Measurements from ENCODE around the gene SCUBE1. TPM values are rescaled to one million over a fixed set of nuclear protein-coding genes. Genes with fewer than 3 reads are reported as not detected.

Gene SCUBE1
- total RNA-seq, 4 donors from 2014 or later, result 0.28 to 3.7 (median 1.7) TPM

DNA sequence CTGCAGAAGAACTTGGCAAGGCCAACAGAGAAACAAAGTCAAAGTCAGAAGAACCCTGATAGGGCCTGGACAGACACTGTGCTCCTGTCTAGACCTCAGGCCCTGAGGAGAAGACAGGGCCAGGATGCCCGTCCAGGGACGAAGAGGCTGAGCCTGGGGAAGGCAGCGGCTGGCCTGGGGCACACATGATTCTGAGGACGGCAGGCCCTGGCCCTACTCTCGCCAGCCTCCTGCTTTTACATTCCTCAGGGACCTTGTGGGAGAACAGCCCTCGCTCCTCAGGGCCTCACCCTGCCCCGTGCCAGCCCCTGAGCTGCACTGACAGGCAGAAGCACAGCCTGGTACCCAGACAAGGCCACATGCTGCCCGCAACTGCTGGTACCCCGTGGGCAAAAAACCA, 112.6 kb downstream of the SCUBE1 start:
- ATAC-seq (ENCODE audit: low FRiP score), result no peak

DNA sequence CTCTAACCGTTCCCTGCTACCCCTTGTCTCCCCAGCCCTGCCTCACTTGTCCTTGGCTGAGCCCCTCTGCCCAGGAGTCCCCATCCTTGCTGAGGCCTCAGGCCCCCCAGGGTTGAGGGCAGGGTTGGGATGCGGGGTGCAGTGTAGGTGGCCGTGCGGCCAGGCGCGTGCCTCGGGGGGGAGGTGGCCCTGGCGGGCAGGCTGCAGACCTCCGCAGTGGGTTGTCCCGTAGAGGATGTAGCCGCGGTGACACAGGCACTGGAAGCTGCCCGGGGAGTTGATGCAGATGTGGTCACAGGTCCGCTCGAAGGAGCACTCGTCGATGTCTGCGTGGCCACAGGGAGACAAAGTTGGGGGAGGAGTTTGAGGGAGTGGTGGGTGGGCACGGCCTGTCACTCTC, 114.3 kb downstream of the SCUBE1 start:
- TF ChIP-seq, protein P1, sequence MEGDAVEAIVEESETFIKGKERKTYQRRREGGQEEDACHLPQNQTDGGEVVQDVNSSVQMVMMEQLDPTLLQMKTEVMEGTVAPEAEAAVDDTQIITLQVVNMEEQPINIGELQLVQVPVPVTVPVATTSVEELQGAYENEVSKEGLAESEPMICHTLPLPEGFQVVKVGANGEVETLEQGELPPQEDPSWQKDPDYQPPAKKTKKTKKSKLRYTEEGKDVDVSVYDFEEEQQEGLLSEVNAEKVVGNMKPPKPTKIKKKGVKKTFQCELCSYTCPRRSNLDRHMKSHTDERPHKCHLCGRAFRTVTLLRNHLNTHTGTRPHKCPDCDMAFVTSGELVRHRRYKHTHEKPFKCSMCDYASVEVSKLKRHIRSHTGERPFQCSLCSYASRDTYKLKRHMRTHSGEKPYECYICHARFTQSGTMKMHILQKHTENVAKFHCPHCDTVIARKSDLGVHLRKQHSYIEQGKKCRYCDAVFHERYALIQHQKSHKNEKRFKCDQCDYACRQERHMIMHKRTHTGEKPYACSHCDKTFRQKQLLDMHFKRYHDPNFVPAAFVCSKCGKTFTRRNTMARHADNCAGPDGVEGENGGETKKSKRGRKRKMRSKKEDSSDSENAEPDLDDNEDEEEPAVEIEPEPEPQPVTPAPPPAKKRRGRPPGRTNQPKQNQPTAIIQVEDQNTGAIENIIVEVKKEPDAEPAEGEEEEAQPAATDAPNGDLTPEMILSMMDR (IDR thresholded peaks at IDR 0.05), result no peak
- ATAC-seq (ENCODE audit: low FRiP score), result no peak
- no peak for DNase-seq (ENCODE audit: low spot score)

More for the DNA sequence above, 112.6 kb downstream of the SCUBE1 start:
- TF ChIP-seq, protein P1 (IDR thresholded peaks at IDR 0.05), result no peak
- DNase-seq (ENCODE audit: low spot score), result no peak

DNA sequence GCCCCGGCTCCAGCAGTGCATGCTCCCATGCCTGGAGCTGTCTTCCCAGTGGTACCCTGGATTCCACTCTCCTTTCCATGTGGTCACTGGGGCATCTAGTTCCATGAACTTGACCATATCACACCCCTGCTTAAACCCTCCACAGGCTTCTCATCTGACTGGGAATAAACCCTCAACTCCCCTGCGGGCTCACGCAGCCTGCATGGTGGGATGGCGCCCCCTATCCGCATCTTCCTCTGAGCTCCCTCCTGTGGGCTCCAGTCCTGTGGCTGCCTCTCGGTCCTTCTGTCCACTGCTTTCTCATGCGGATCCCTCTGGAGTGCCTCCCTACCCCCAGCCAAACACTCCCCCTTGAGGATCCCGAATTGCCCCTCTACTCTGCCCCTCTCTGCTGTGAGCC, 114.8 kb downstream of the SCUBE1 start:
- TF ChIP-seq, protein P1 (IDR thresholded peaks at IDR 0.05), result no peak
- ATAC-seq (ENCODE audit: low FRiP score), result no peak

DNA sequence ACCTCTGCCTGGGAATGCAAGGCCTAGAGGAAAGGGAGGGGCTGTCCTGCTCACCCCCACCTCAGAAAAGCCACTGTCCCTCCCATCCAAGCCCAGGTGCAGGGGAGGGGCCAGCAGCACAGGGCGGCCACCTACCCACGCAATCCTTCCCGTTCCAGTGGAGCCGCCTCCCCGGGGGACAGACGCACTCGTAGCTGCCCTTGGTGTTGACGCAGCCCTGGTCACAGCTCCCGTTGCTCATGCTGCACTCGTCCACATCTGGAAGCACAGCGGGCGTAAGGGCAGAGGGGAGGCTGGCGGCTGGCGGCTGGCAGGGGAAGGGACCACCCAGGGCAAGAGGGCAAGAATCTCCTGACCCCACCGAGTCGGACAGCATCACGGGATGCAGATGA, 115.9 kb downstream of the SCUBE1 start:
- TF ChIP-seq, protein P1 (IDR thresholded peaks at IDR 0.05), result no peak
- DNase-seq (ENCODE audit: low spot score) (no peak), ATAC-seq (ENCODE audit: low FRiP score) (no peak)

More for the DNA sequence above, 114.8 kb downstream of the SCUBE1 start:
- no peak for DNase-seq (ENCODE audit: low spot score)

DNA sequence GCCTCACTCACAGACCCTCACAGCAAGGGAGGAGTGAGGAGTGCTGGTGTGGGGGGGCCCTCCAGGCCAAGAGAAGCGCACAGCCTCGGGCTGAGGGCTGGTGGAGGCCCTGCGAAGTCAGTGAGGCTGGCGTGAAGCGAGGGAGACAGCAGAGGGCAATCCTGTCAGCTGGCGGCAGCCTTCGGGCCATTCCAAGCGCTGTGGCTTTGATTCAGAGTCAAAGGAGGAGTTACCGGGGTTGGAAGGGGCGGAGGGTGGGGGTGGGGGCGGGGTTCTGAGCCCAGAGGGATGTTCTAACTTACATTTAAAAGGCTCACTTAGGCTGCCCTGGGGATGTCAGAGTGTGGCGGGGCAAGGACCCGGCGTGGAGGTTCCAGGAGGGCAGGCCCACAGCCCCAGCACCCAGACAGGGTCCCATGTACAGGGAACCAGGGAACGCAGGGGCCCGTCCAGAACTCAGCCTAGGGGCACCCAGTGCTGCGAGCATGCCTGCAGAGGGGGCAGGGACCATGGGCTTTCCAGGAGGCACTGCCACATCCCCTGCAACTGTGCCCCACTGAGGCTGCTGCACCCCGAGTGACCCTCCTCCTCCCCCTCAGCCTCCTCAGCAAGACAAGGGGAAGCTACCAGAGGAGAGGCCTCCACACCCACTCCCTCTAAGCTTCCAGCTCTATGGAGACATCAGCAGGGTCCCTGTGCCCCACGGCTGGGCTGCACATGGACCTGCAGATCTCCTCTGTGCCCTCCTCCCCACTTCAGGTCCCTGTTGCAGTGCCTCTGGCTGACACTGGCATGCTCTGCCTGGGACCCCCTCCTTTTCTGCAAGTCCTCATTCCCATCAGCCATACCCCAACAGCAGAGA, 116.6 kb downstream of the SCUBE1 start:
- ATAC-seq (ENCODE audit: low FRiP score) (no peak), DNase-seq (ENCODE audit: low spot score) (no peak)
- TF ChIP-seq, protein P1 (IDR thresholded peaks at IDR 0.05), result no peak

DNA sequence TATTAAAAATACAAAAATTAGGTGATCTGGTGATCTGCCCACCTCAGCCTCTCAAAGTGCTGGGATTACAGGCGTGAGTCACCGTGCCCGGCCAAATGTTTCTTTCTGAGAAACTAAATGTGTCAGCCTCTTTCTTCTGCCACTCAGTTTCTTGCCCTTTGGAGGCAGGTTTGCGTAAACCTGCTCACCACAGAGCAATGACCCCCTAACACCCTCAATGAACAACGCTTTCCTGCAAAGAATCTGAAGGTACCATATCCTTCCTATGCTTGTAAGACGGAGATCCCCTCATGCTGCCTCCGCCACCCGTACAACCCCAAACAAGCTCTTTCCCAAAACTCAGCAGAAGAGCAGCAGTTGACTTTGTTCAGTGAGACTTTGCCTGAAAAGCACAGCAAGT, 117.6 kb downstream of the SCUBE1 start:
- TF ChIP-seq, protein P1 (IDR thresholded peaks at IDR 0.05), result no peak
- no peak for ATAC-seq (ENCODE audit: low FRiP score)
- DNase-seq (ENCODE audit: low spot score), result no peak

DNA sequence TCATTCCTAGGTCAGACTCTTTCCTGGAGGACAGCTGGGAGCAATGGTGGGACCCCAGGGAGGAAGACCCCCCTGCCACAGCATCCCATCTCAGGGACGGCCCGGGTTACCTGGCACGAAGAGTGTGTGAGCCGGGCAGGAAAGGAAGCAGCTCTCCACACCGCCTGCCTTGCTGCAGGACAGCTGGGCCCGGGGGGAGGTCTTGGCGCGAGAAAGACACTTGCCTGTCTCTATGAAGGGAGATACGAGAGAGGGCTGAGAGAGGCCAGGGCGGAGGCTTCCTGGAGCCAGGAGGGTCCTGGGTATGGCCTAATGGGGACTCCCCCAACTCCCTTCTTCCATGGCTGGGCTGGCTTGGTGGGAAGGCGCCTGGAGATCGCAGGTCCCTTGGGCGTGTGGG, 120.2 kb downstream of the SCUBE1 start:
- no peak for DNase-seq (ENCODE audit: low spot score)
- TF ChIP-seq, protein P1 (IDR thresholded peaks at IDR 0.05), result no peak
- no peak for ATAC-seq (ENCODE audit: low FRiP score)

Measured in omental fat pad (tissue), 4 donors.